Breast epithelium (tissue), 4 donors: ENCODE data around the gene FOXK1. TPM values are rescaled to one million over a fixed set of nuclear protein-coding genes. Genes with fewer than 3 reads are reported as not detected.
A peak's percentile ranks its signal among the peaks of the same experiment; 100 is the strongest.

Experiments
- DNase-seq, 2 donors: peaks; one replicate each; pipeline ENCODE4 v3.0.0-alpha.2; 2019; ENCODE audit warnings: low spot score in 2 of 2
- H3K27ac ChIP-seq, 2 donors: fragments of 200-600 bp; sonication (generic) in 1 of 2; one replicate each; pipeline ENCODE4 v1.5.1; 2016 to 2019; ENCODE audit warnings: mild to moderate bottlenecking in 1 of 2
- H3K27me3 ChIP-seq, 2 donors: fragments of 200-600 bp; sonication (generic) in 1 of 2; one replicate each; pipeline versions ENCODE4 v1.5.1 to v1.6.0; 2017 to 2019; ENCODE audit warnings: control low read depth in 1 of 2, mild to moderate bottlenecking in 1 of 2
- H3K36me3 ChIP-seq: fragments of 200-600 bp; one replicate; pipeline ENCODE4 v1.5.1; 2019
- H3K4me1 ChIP-seq, 2 donors: fragments of 200-600 bp; sonication (generic); one replicate each; pipeline ENCODE4 v1.5.1; 2016 to 2019; ENCODE audit warnings: control low read depth in 1 of 2
- H3K4me3 ChIP-seq, 3 donors: fragments of 200-600 bp; sonication (generic); 1 replicate in 2 of 3; 2 replicates in 1 of 3; pipeline ENCODE4 v1.5.1; 2016 to 2019; ENCODE audit warnings: mild to moderate bottlenecking in 3 of 3, moderate library complexity in 2 of 3
- H3K9me3 ChIP-seq, 2 donors: fragments of 200-600 bp; sonication (generic) in 1 of 2; one replicate each; pipeline ENCODE4 v1.5.1; 2016 to 2019; ENCODE audit warnings: control low read depth in 1 of 2
- CTCF ChIP-seq, 3 donors: fragments of 450-650 bp; IDR thresholded peaks; one replicate each; pipeline ENCODE4 v1.5.1; 2016 to 2017; ENCODE audit warnings: antibody characterized with exemption in 3 of 3, mild to moderate bottlenecking in 3 of 3, moderate library complexity in 3 of 3
- POLR2A ChIP-seq: fragments of 450-650 bp; IDR thresholded peaks from one replicate; pipeline ENCODE4 v1.6.1; 2016; ENCODE audit warnings: antibody characterized with exemption, mild to moderate bottlenecking, moderate library complexity
- POLR2AphosphoS5 ChIP-seq, 3 donors: sonication (generic); formaldehyde crosslinking; IDR thresholded peaks; one replicate each; pipeline ENCODE4 v1.6.1; 2017; ENCODE audit warnings: antibody characterized with exemption in 3 of 3
- intact Hi-C: fragments of 100-400 bp; cut with DNase I; formaldehyde crosslinking; loops from one replicate; pipeline ENCODE4 v1.15.1; 2023; ENCODE audit warnings: low total_unique reads
- total RNA-seq, 3 donors: library from RNA; depleted of rRNA; stranded (reverse); fragments of >200 nt; gene quantifications; one replicate each; pipeline ENCODE4 v1.1.0, GENCODE V29; 2016

Gene FOXK1
- total RNA-seq, 3 donors from 2014 or later = 11.7 to 16.5 (median 15.7) TPM

GRCh38 chr7:4681218-4681851 lies 760 bp upstream of the FOXK1 start:
- intact Hi-C loops = loop anchor here (5.0 kb wide), 1 partner anchor 81 kb away; no protein-coding TSS in a partner anchor
- H3K27me3 ChIP-seq = no peaks in the 10 kb centered on the region
- peak overlapping the region; percentile 65 to 96 for H3K27ac ChIP-seq
- no peaks in the 10 kb centered on the region for H3K9me3 ChIP-seq
- no peaks in the 10 kb centered on the region for H3K36me3 ChIP-seq
- no peak for DNase-seq
- no peak for TF ChIP-seq CTCF (IDR thresholded peaks at IDR 0.05)
- TF ChIP-seq POLR2A = no peak
- TF ChIP-seq POLR2AphosphoS5 (IDR thresholded peaks at IDR 0.05) = no peak
- H3K4me3 ChIP-seq = peak overlapping the region; percentile 38 to 90 (median 86)
- H3K4me1 ChIP-seq = peaks cover 2 to 7% of the 10 kb centered on the region in 2 donors

DNA sequence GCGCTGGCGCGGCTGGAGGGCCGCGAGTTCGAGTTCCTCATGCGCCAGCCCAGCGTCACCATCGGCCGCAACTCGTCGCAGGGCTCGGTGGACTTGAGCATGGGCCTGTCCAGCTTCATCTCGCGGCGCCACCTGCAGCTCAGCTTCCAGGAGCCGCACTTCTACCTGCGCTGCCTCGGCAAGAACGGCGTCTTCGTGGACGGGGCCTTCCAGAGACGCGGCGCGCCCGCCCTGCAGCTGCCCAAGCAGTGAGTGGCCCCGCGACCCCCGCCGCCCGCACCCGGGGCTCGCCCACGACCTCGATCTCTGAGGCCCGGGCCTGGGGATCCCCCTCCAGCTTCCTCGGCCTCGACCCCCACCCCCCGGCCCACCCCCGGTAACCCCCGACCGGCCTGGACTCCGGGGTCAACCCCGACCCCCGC lies 537 bp downstream of the FOXK1 start:
- Histone ChIP-seq H3K27me3 (no peaks in the 10 kb centered on the region), H3K36me3 (no peaks in the 10 kb centered on the region), H3K27ac (peak overlapping the region; percentile 91 to 96), H3K9me3 (no peaks in the 10 kb centered on the region), H3K4me1 (peaks cover 2 to 7% of the 10 kb centered on the region in 2 donors), H3K4me3 (peak overlapping the region; percentile 86 to 93 (median 90))
- peak in 1 of 2 donors; percentile 42 for DNase-seq
- intact Hi-C loops = loop anchor here (5.0 kb wide), 1 partner anchor 80 kb away; no protein-coding TSS in a partner anchor
- TF ChIP-seq POLR2A (no peak), POLR2AphosphoS5 (IDR thresholded peaks at IDR 0.05) (no peak), CTCF (IDR thresholded peaks at IDR 0.05) (no peak)

GRCh38 chr7:4683043-4683883 lies 1.2 kb downstream of the FOXK1 start:
- Histone ChIP-seq H3K27ac (peak overlapping the region; percentile 91 to 96), H3K27me3 (no peaks in the 10 kb centered on the region), H3K9me3 (no peaks in the 10 kb centered on the region), H3K36me3 (no peaks in the 10 kb centered on the region), H3K4me3 (peak overlapping the region; percentile 86 to 93 (median 90)), H3K4me1 (peaks cover 2 to 7% of the 10 kb centered on the region in 2 donors)
- DNase-seq = no peak
- TF ChIP-seq POLR2AphosphoS5 (IDR thresholded peaks at IDR 0.05) (no peak), CTCF (IDR thresholded peaks at IDR 0.05) (no peak), POLR2A (no peak)
- intact Hi-C loops = loop anchor here (5.0 kb wide), 1 partner anchor 79 kb away; no protein-coding TSS in a partner anchor

GRCh38 chr7:4683884-4684565 lies 1.9 kb downstream of the FOXK1 start:
- H3K9me3 ChIP-seq = no peaks in the 10 kb centered on the region

More at GRCh38 chr7:4683884-4684565, 1.9 kb downstream of the FOXK1 start:
- H3K36me3 ChIP-seq = no peaks in the 10 kb centered on the region
- peaks cover 2 to 7% of the 10 kb centered on the region in 2 donors for H3K4me1 ChIP-seq
- peak; percentile 35 to 55 for DNase-seq
- peak overlapping the region; percentile 91 to 96 for H3K27ac ChIP-seq
- no peak for TF ChIP-seq CTCF (IDR thresholded peaks at IDR 0.05)
- TF ChIP-seq POLR2A = no peak
- peak in 2 of 3 donors; percentile 9 to 37 for TF ChIP-seq POLR2AphosphoS5 (IDR thresholded peaks at IDR 0.05)
- H3K4me3 ChIP-seq = peak overlapping the region; percentile 86 to 93 (median 90)
- H3K27me3 ChIP-seq = no peaks in the 10 kb centered on the region
- intact Hi-C loops = loop anchor here (5.0 kb wide), 1 partner anchor 78 kb away; no protein-coding TSS in a partner anchor
